Endothelial cell of umbilical vein (primary cell): ENCODE measurements around the gene USH2A. TPM values are rescaled to one million over a fixed set of nuclear protein-coding genes. Genes with fewer than 3 reads are reported as not detected.

Experiments used
- BruUV-seq: library from RNA; stranded (reverse); fragments of 400-500 nt; replicated peaks from 2 replicates; lab custom pipeline; 2021; lab: Mats Ljungman, UMichigan
- CTCF ChIA-PET: fragments of 300-600, 350-600 bp; sonication (Branson Sonifier 250); formaldehyde crosslinking; loops from one replicate; lab custom pipeline; 2021; ENCODE audit warnings: antibody characterized with exemption, inconsistent platforms; lab: Charles Lee
- POLR2A ChIA-PET: fragments of 300-600, 350-600 bp; sonication (Branson Sonifier 250); formaldehyde crosslinking; loops from one replicate; lab custom pipeline; 2021; ENCODE audit warnings: antibody characterized with exemption, inconsistent platforms; lab: Charles Lee
- DNase-seq: peaks from one replicate; pipeline ENCODE4 v3.0.0-alpha.2; 2011; ENCODE audit warnings: low read depth, low spot score
- FAIRE-seq: peaks from 2 replicates; lab custom pipeline; 2011; peaks lifted over from hg19 to GRCh38; lab: Jason Lieb, UNC
- H2AFZ ChIP-seq: 2 replicates; pipeline ENCODE4 v1.6.0; 2012; ENCODE audit warnings: low read depth, low read length, control low read depth, inconsistent platforms
- H3K27ac ChIP-seq: 2 replicates; pipeline ENCODE4 v1.5.1; 2011; ENCODE audit warnings: low read depth, mild to moderate bottlenecking, control low read depth, low read length, moderate library complexity; ENCODE audit not compliant: insufficient read depth
- H3K27me3 ChIP-seq, 2 experiments: 2 replicates each; pipeline versions ENCODE4 v1.6.0 to v1.6.1; 2011; ENCODE audit warnings: low read length in 2 of 2, mixed read lengths in 1 of 2; ENCODE audit not compliant: control insufficient read depth in 2 of 2, insufficient read depth in 2 of 2
- H3K36me3 ChIP-seq, 2 experiments: 2 replicates in 1 of 2; 3 replicates in 1 of 2; pipeline ENCODE4 v1.5.1; 2011; ENCODE audit warnings: low read length in 2 of 2, mild to moderate bottlenecking in 1 of 2, moderate library complexity in 1 of 2; ENCODE audit not compliant: control insufficient read depth in 2 of 2, insufficient read depth in 2 of 2; ENCODE audit errors: extremely low read depth in 1 of 2
- H3K4me1 ChIP-seq: 3 replicates; pipeline ENCODE4 v1.5.1; 2011; ENCODE audit warnings: mild to moderate bottlenecking, low read length; ENCODE audit not compliant: control insufficient read depth, insufficient read depth; ENCODE audit errors: extremely low read depth
- H3K4me2 ChIP-seq: 2 replicates; pipeline ENCODE4 v1.6.1; 2011; ENCODE audit warnings: low read length, control low read depth, mixed read lengths; ENCODE audit not compliant: insufficient read depth
- H3K4me3 ChIP-seq, 3 experiments: fragments of 200-600 bp in 1 of 3; sonication (generic), shearing (Covaris generic) in 1 of 3; replicated peaks in 1 of 3; 2 replicates each; pipeline ENCODE4 v1.5.1; 2011 to 2016; ENCODE audit warnings: control low read depth in 3 of 3, low read length in 3 of 3, mild to moderate bottlenecking in 2 of 3, inconsistent platforms in 1 of 3, low read depth in 1 of 3, moderate library complexity in 1 of 3; ENCODE audit not compliant: insufficient read depth in 1 of 3
- H3K79me2 ChIP-seq: 2 replicates; pipeline ENCODE4 v1.6.0; 2012; ENCODE audit warnings: low read length, inconsistent platforms; ENCODE audit not compliant: control insufficient read depth, insufficient read depth
- H3K9ac ChIP-seq: replicated peaks from 2 replicates; pipeline ENCODE3; 2011; ENCODE audit warnings: low read length, control low read depth; ENCODE audit not compliant: insufficient read depth; ENCODE audit errors: extremely low read depth
- H3K9me1 ChIP-seq: replicated peaks from 3 replicates; pipeline ENCODE4 v1.6.0; 2011; ENCODE audit warnings: mild to moderate bottlenecking, low read length; ENCODE audit not compliant: control insufficient read depth, insufficient read depth; ENCODE audit errors: extremely low read depth
- H3K9me3 ChIP-seq: replicated peaks from 2 replicates; pipeline ENCODE4 v1.5.1; 2012; ENCODE audit warnings: low read length, inconsistent platforms; ENCODE audit not compliant: control insufficient read depth, insufficient read depth
- H4K20me1 ChIP-seq: replicated peaks from 2 replicates; pipeline ENCODE3; 2011; ENCODE audit warnings: mild to moderate bottlenecking, low read length; ENCODE audit not compliant: control insufficient read depth, insufficient read depth; ENCODE audit errors: extremely low read depth
- CTCF ChIP-seq, 2 donors: IDR thresholded peaks; 1 replicate in 1 of 2; 2 replicates in 1 of 2; pipeline ENCODE4 v1.5.1; 2011; ENCODE audit warnings: low read length in 2 of 2, mild to moderate bottlenecking in 2 of 2, moderate library complexity in 2 of 2, control low read depth in 1 of 2, inconsistent platforms in 1 of 2, low read depth in 1 of 2; ENCODE audit not compliant: insufficient read depth in 1 of 2; ENCODE audit errors: extremely low read depth in 1 of 2
- EZH2 ChIP-seq: IDR thresholded peaks from 2 replicates; pipeline ENCODE4 v1.6.1; 2012; ENCODE audit warnings: borderline replicate concordance, low read depth, mild to moderate bottlenecking, moderate library complexity, low read length, inconsistent platforms; ENCODE audit not compliant: severe bottlenecking
- FOS ChIP-seq: IDR thresholded peaks from 2 replicates; pipeline ENCODE4 v1.6.1; 2011; ENCODE audit warnings: mild to moderate bottlenecking, low read length, moderate library complexity, borderline replicate concordance; ENCODE audit not compliant: insufficient read depth
- GATA2 ChIP-seq: IDR thresholded peaks from 2 replicates; pipeline ENCODE4 v1.7.0; 2011; ENCODE audit warnings: low read depth, mild to moderate bottlenecking, moderate library complexity, mixed read lengths, low read length; ENCODE audit not compliant: insufficient read length, insufficient read depth
- JUN ChIP-seq: IDR thresholded peaks from 2 replicates; pipeline ENCODE4 v1.6.1; 2011; ENCODE audit warnings: borderline replicate concordance, low read depth; ENCODE audit not compliant: insufficient read length, insufficient read depth
- MAX ChIP-seq: IDR thresholded peaks from 2 replicates; pipeline ENCODE4 v1.6.1; 2011; ENCODE audit not compliant: insufficient read depth, insufficient read length
- MYC ChIP-seq: IDR thresholded peaks from one replicate; pipeline ENCODE4 v1.6.1; 2011; ENCODE audit warnings: mild to moderate bottlenecking, low read depth, low read length
- POLR2A ChIP-seq: IDR thresholded peaks from 2 replicates; pipeline ENCODE4 v1.6.1; 2012; ENCODE audit warnings: low read depth, mild to moderate bottlenecking, control low read depth, low read length
- POLR2AphosphoS5 ChIP-seq: IDR thresholded peaks from 2 replicates; pipeline ENCODE4 v1.6.1; 2012; ENCODE audit warnings: low read depth, mild to moderate bottlenecking, control low read depth, low read length, moderate library complexity; ENCODE audit not compliant: insufficient read depth
- dilution Hi-C: fragments of 300-500 bp; cut with MboI; formaldehyde crosslinking; loops from one replicate; pipeline ENCODE4 v1.15.0; 2019; ENCODE audit warnings: low sequenced_read_pairs; ENCODE audit not compliant: extremely low pct_ligation_motif_present
- intact Hi-C: fragments of 100-400 bp; cut with micrococcal nuclease; formaldehyde crosslinking; loops from one replicate; pipeline ENCODE4 v1.10.0; 2022
- polyA plus RNA-seq, 4 experiments: library from polyadenylated mRNA; depleted of rRNA in 3 of 4; stranded (reverse) in 3 of 4; unstranded in 1 of 4; fragments of >200 nt; gene quantifications; 2 replicates each; pipeline versions ENCODE4 v1.2.1 to v1.2.3, GENCODE V29; 2011 to 2012; ENCODE audit warnings: missing spikeins in 1 of 4
- total RNA-seq: library from RNA; stranded (reverse); gene quantifications from 2 replicates; pipeline ENCODE4 v1.2.3, GENCODE V29; 2021

Gene USH2A
- total and polyA plus RNA-seq, 2 donors (not counting 3 experiments of a cell fraction or from before 2014, with no cell fraction given) = not detected

GRCh38 chr1:216024546-216024945 is 398.7 kb downstream of the USH2A start:
- Histone ChIP-seq H3K27ac (no peak overlapping the region), H3K9me3 (peaks cover 3% of the 10 kb centered on the region), H3K4me1 (no peaks in the 10 kb centered on the region), H3K27me3 (no peaks in the 10 kb centered on the region), H3K79me2 (no peaks in the 10 kb centered on the region), H3K9ac (no peak overlapping the region), H3K4me3 (no peak overlapping the region), H3K9me1 (no peaks in the 10 kb centered on the region), H3K36me3 (no peaks in the 10 kb centered on the region), H3K4me2 (no peak overlapping the region), H2AFZ (no peak overlapping the region), H4K20me1 (no peaks in the 10 kb centered on the region)
- DNase-seq = no peak
- FAIRE-seq = no peak
- no TSS peak for BruUV-seq
- CTCF ChIA-PET = no interaction called here
- no peak for TF ChIP-seq GATA2
- TF ChIP-seq MYC = no peak
- no peak for TF ChIP-seq MAX
- no peak for TF ChIP-seq JUN
- TF ChIP-seq POLR2A = no peak
- no peak for TF ChIP-seq EZH2
- TF ChIP-seq POLR2AphosphoS5 = no peak
- TF ChIP-seq CTCF (IDR thresholded peaks at IDR 0.05; ENCODE audit: extremely low read depth in 1 of 2, insufficient read depth in 1 of 2, low read depth in 1 of 2, low read length in 2 of 2) = no peak
- TF ChIP-seq FOS = no peak
- POLR2A ChIA-PET = no interaction called here
- intact Hi-C loops = no loop called here
- dilution Hi-C loops = no loop called here
